Liver (tissue), 9 donors: ENCODE measurements around the gene TUBB6. TPM values are rescaled to one million over a fixed set of nuclear protein-coding genes. Genes with fewer than 3 reads are reported as not detected.

Source experiments
- DNase-seq: peaks from one replicate; pipeline ENCODE4 v3.0.0-alpha.2; 2017; ENCODE audit warnings: low spot score
- H3K27ac ChIP-seq, 2 donors: one replicate each; pipeline ENCODE4 v1.7.0; 2013; ENCODE audit warnings: inconsistent platforms in 2 of 2, low read length in 2 of 2, control low read depth in 1 of 2, low read depth in 1 of 2, mild to moderate bottlenecking in 1 of 2
- H3K27me3 ChIP-seq, 4 donors: one replicate each; pipeline versions ENCODE4 v1.6.1 to v1.7.0; 2013; ENCODE audit warnings: low read length in 3 of 4, inconsistent platforms in 1 of 4, mild to moderate bottlenecking in 1 of 4, moderate library complexity in 1 of 4; ENCODE audit not compliant: control insufficient read depth in 4 of 4, insufficient read depth in 4 of 4
- H3K36me3 ChIP-seq, 4 donors: one replicate each; pipeline versions ENCODE4 v1.6.1 to v1.7.0; 2013; ENCODE audit warnings: low read length in 3 of 4, mild to moderate bottlenecking in 3 of 4, low read depth in 1 of 4, moderate library complexity in 1 of 4; ENCODE audit not compliant: control insufficient read depth in 4 of 4, insufficient read depth in 3 of 4
- H3K4me1 ChIP-seq, 4 donors: one replicate each; pipeline versions ENCODE4 v1.6.1 to v1.7.0; 2013; ENCODE audit warnings: low read length in 3 of 4, mild to moderate bottlenecking in 3 of 4, moderate library complexity in 1 of 4; ENCODE audit not compliant: control insufficient read depth in 4 of 4, insufficient read depth in 4 of 4
- H3K4me3 ChIP-seq, 3 donors: one replicate each; pipeline versions ENCODE4 v1.6.1 to v1.7.0; 2013; ENCODE audit warnings: low read length in 3 of 3, control low read depth in 1 of 3, low read depth in 1 of 3, mild to moderate bottlenecking in 1 of 3
- H3K9ac ChIP-seq, 2 donors: one replicate each; pipeline ENCODE4 v1.7.0; 2013; ENCODE audit warnings: low read length in 2 of 2, mild to moderate bottlenecking in 2 of 2, moderate library complexity in 2 of 2, control low read depth in 1 of 2, low read depth in 1 of 2
- H3K9me3 ChIP-seq, 4 donors: one replicate each; pipeline versions ENCODE4 v1.6.1 to v1.7.0; 2013; ENCODE audit warnings: low read length in 3 of 4; ENCODE audit not compliant: control insufficient read depth in 4 of 4
- ATF3 ChIP-seq: IDR thresholded peaks from 2 replicates; pipeline ENCODE4 v1.6.1; 2016; ENCODE audit warnings: antibody characterized with exemption
- CTCF ChIP-seq: fragments of 150-350 bp; IDR thresholded peaks from 2 replicates; pipeline ENCODE4 v1.5.1; 2017; ENCODE audit warnings: improper control_type of control experiment, low read depth, low read length; ENCODE audit not compliant: missing input control
- EGR1 ChIP-seq, 2 donors: IDR thresholded peaks; 2 replicates each; pipeline ENCODE4 v1.6.1; 2016 to 2018; ENCODE audit warnings: antibody characterized with exemption in 2 of 2, low read depth in 2 of 2
- FOXA1 ChIP-seq: IDR thresholded peaks from 2 replicates; pipeline ENCODE4 v1.6.1; 2016; ENCODE audit warnings: antibody characterized with exemption
- FOXA2 ChIP-seq: IDR thresholded peaks from 2 replicates; pipeline ENCODE4 v1.6.1; 2016; ENCODE audit warnings: antibody characterized with exemption
- GABPA ChIP-seq, 2 donors: IDR thresholded peaks in 1 of 2; conservative IDR thresholded peaks in 1 of 2; 2 replicates each; pipeline ENCODE4 v1.6.1; 2016; ENCODE audit warnings: antibody characterized with exemption in 2 of 2, mild to moderate bottlenecking in 1 of 2, moderate library complexity in 1 of 2
- HNF4A ChIP-seq, 2 donors: conservative IDR thresholded peaks; 2 replicates each; pipeline ENCODE4 v1.6.1; 2016; ENCODE audit warnings: antibody characterized with exemption in 2 of 2, mild to moderate bottlenecking in 2 of 2
- HNF4G ChIP-seq: IDR thresholded peaks from 2 replicates; pipeline ENCODE4 v1.6.1; 2016; ENCODE audit warnings: antibody characterized with exemption
- JUND ChIP-seq, 2 donors: IDR thresholded peaks; 2 replicates each; pipeline ENCODE4 v1.6.1; 2016; ENCODE audit warnings: antibody characterized with exemption in 2 of 2
- MAX ChIP-seq: IDR thresholded peaks from 2 replicates; pipeline ENCODE4 v1.6.1; 2016; ENCODE audit warnings: antibody characterized with exemption
- NR2F2 ChIP-seq: IDR thresholded peaks from 2 replicates; pipeline ENCODE4 v1.6.1; 2016; ENCODE audit warnings: antibody characterized with exemption
- RAD21 ChIP-seq, 2 donors: IDR thresholded peaks; 2 replicates each; pipeline ENCODE4 v1.6.1; 2016; ENCODE audit warnings: antibody characterized with exemption in 2 of 2, mild to moderate bottlenecking in 2 of 2
- REST ChIP-seq: IDR thresholded peaks from 2 replicates; pipeline ENCODE4 v1.6.1; 2016; ENCODE audit warnings: antibody characterized with exemption, mild to moderate bottlenecking
- RXRA ChIP-seq, 2 donors: IDR thresholded peaks; 2 replicates each; pipeline ENCODE4 v1.6.1; 2017 to 2018; ENCODE audit warnings: antibody characterized with exemption in 2 of 2, mild to moderate bottlenecking in 1 of 2
- SP1 ChIP-seq: IDR thresholded peaks from 2 replicates; pipeline ENCODE4 v1.6.1; 2018; ENCODE audit warnings: antibody characterized with exemption, mild to moderate bottlenecking
- TAF1 ChIP-seq: conservative IDR thresholded peaks from 2 replicates; pipeline ENCODE4 v1.6.1; 2016; ENCODE audit warnings: antibody characterized with exemption, mild to moderate bottlenecking
- YY1 ChIP-seq: IDR thresholded peaks from 2 replicates; pipeline ENCODE4 v1.6.1; 2016; ENCODE audit warnings: antibody characterized with exemption, mild to moderate bottlenecking
- WGBS: extraction: QIAGEN DNeasy Blood & Tissue Kit; methylation state at CpG from one replicate; pipeline ENCODE4 v1.1.7; 2013; 5-methylcytosine and 5-hydroxymethylcytosine counted together
- polyA plus RNA-seq, 2 donors: library from polyadenylated mRNA; stranded (reverse) in 1 of 2; unstranded in 1 of 2; fragments of 200-250 nt in 1 of 2; fragments of >200 nt in 1 of 2; fragmentation: Nextera tagmentation in 1 of 2; extraction: Ambion mirVana in 1 of 2; gene quantifications; one replicate each; pipeline versions ENCODE4 v1.2.1 to v1.2.3, GENCODE V29; 2013 to 2015
- total RNA-seq, 2 donors: library from RNA; depleted of rRNA; stranded (reverse); fragments of >200 nt; gene quantifications; one replicate each; pipeline ENCODE4 v1.2.3, GENCODE V29; 2014
- donor health status: healthy.
- donor health status: healthy.
- donor health status: healthy.
- donor health status: healthy.
- donor health status: healthy.

Gene TUBB6
- total and polyA plus RNA-seq, 4 donors, result 5.5 to 347 (median 17.5) TPM

GRCh38 chr18:12321333-12321732 is 13.3 kb downstream of the TUBB6 start:
- Histone ChIP-seq H3K4me1 (peaks cover 0 to 3% (median 0%) of the 10 kb centered on the region in 4 donors), H3K4me3 (no peak overlapping the region), H3K27ac (no peak overlapping the region), H3K36me3 (peaks cover 10 to 21% (median 11%) of the 10 kb centered on the region in 4 donors), H3K27me3 (no peaks in the 10 kb centered on the region), H3K9ac (no peak overlapping the region), H3K9me3 (no peaks in the 10 kb centered on the region)
- no peak for TF ChIP-seq TAF1
- no peak for TF ChIP-seq ATF3
- no peak for TF ChIP-seq FOXA2
- TF ChIP-seq YY1, result no peak
- no peak for TF ChIP-seq FOXA1
- TF ChIP-seq RXRA (IDR thresholded peaks at IDR 0.05), result no peak
- no peak for TF ChIP-seq JUND (IDR thresholded peaks at IDR 0.05)
- TF ChIP-seq HNF4G, result no peak
- no peak for TF ChIP-seq SP1
- no peak for DNase-seq
- WGBS, result 65% methylated on average over 4 of the region's 4 CpGs

GRCh38 chr18:12324991-12325725 is 17.1 kb downstream of the TUBB6 start:
- WGBS, result 99% methylated on average over 58 of the region's 58 CpGs
- no peak overlapping the region for H3K4me3 ChIP-seq
- H3K27me3 ChIP-seq, result no peaks in the 10 kb centered on the region
- H3K4me1 ChIP-seq, result no peaks in the 10 kb centered on the region
- H3K27ac ChIP-seq, result no peak overlapping the region
- no peaks in the 10 kb centered on the region for H3K9me3 ChIP-seq
- DNase-seq, result no peak
- H3K36me3 ChIP-seq, result peaks cover 24 to 50% (median 32%) of the 10 kb centered on the region in 4 donors
- H3K9ac ChIP-seq, result no peak overlapping the region
- no peak for TF ChIP-seq FOXA1
- TF ChIP-seq MAX, result no peak
- TF ChIP-seq GABPA (IDR thresholded peaks at IDR 0.05 in 1 of 2, conservative IDR thresholded peaks at IDR 0.05 in 1 of 2), result no peak
- no peak for TF ChIP-seq RAD21 (IDR thresholded peaks at IDR 0.05)
- TF ChIP-seq JUND (IDR thresholded peaks at IDR 0.05), result no peak
- TF ChIP-seq REST, result no peak
- TF ChIP-seq HNF4A (conservative IDR thresholded peaks at IDR 0.05), result no peak
- no peak for TF ChIP-seq HNF4G
- no peak for TF ChIP-seq EGR1 (IDR thresholded peaks at IDR 0.05; ENCODE audit: low read depth in 2 of 2)
- TF ChIP-seq RXRA (IDR thresholded peaks at IDR 0.05), result no peak
- TF ChIP-seq ATF3, result no peak
- no peak for TF ChIP-seq CTCF
- TF ChIP-seq NR2F2, result no peak
- TF ChIP-seq TAF1, result no peak
